Endothelial cell of umbilical vein (primary cell): ENCODE data around the gene BMPR2. TPM values are rescaled to one million over a fixed set of nuclear protein-coding genes. Genes with fewer than 3 reads are reported as not detected.

Experiments used
- BruUV-seq: library from RNA; stranded (reverse); fragments of 400-500 nt; replicated peaks from 2 replicates; lab custom pipeline; 2021; lab: Mats Ljungman, UMichigan
- CTCF ChIA-PET: fragments of 300-600, 350-600 bp; sonication (Branson Sonifier 250); formaldehyde crosslinking; loops from one replicate; lab custom pipeline; 2021; ENCODE audit warnings: antibody characterized with exemption, inconsistent platforms; lab: Charles Lee
- POLR2A ChIA-PET: fragments of 300-600, 350-600 bp; sonication (Branson Sonifier 250); formaldehyde crosslinking; loops from one replicate; lab custom pipeline; 2021; ENCODE audit warnings: antibody characterized with exemption, inconsistent platforms; lab: Charles Lee
- DNase-seq: peaks from one replicate; pipeline ENCODE4 v3.0.0-alpha.2; 2011; ENCODE audit warnings: low read depth, low spot score
- FAIRE-seq: peaks from 2 replicates; lab custom pipeline; 2011; peaks lifted over from hg19 to GRCh38; lab: Jason Lieb, UNC
- H2AFZ ChIP-seq: 2 replicates; pipeline ENCODE4 v1.6.0; 2012; ENCODE audit warnings: low read depth, low read length, control low read depth, inconsistent platforms
- H3K27ac ChIP-seq: 2 replicates; pipeline ENCODE4 v1.5.1; 2011; ENCODE audit warnings: low read depth, mild to moderate bottlenecking, control low read depth, low read length, moderate library complexity; ENCODE audit not compliant: insufficient read depth
- H3K27me3 ChIP-seq, 2 experiments: 2 replicates each; pipeline versions ENCODE4 v1.6.0 to v1.6.1; 2011; ENCODE audit warnings: low read length in 2 of 2, mixed read lengths in 1 of 2; ENCODE audit not compliant: control insufficient read depth in 2 of 2, insufficient read depth in 2 of 2
- H3K36me3 ChIP-seq, 2 experiments: 2 replicates in 1 of 2; 3 replicates in 1 of 2; pipeline ENCODE4 v1.5.1; 2011; ENCODE audit warnings: low read length in 2 of 2, mild to moderate bottlenecking in 1 of 2, moderate library complexity in 1 of 2; ENCODE audit not compliant: control insufficient read depth in 2 of 2, insufficient read depth in 2 of 2; ENCODE audit errors: extremely low read depth in 1 of 2
- H3K4me1 ChIP-seq: 3 replicates; pipeline ENCODE4 v1.5.1; 2011; ENCODE audit warnings: mild to moderate bottlenecking, low read length; ENCODE audit not compliant: control insufficient read depth, insufficient read depth; ENCODE audit errors: extremely low read depth
- H3K4me2 ChIP-seq: 2 replicates; pipeline ENCODE4 v1.6.1; 2011; ENCODE audit warnings: low read length, control low read depth, mixed read lengths; ENCODE audit not compliant: insufficient read depth
- H3K4me3 ChIP-seq, 3 experiments: fragments of 200-600 bp in 1 of 3; sonication (generic), shearing (Covaris generic) in 1 of 3; replicated peaks in 1 of 3; 2 replicates each; pipeline ENCODE4 v1.5.1; 2011 to 2016; ENCODE audit warnings: control low read depth in 3 of 3, low read length in 3 of 3, mild to moderate bottlenecking in 2 of 3, inconsistent platforms in 1 of 3, low read depth in 1 of 3, moderate library complexity in 1 of 3; ENCODE audit not compliant: insufficient read depth in 1 of 3
- H3K79me2 ChIP-seq: 2 replicates; pipeline ENCODE4 v1.6.0; 2012; ENCODE audit warnings: low read length, inconsistent platforms; ENCODE audit not compliant: control insufficient read depth, insufficient read depth
- H3K9ac ChIP-seq: replicated peaks from 2 replicates; pipeline ENCODE3; 2011; ENCODE audit warnings: low read length, control low read depth; ENCODE audit not compliant: insufficient read depth; ENCODE audit errors: extremely low read depth
- H3K9me1 ChIP-seq: replicated peaks from 3 replicates; pipeline ENCODE4 v1.6.0; 2011; ENCODE audit warnings: mild to moderate bottlenecking, low read length; ENCODE audit not compliant: control insufficient read depth, insufficient read depth; ENCODE audit errors: extremely low read depth
- H3K9me3 ChIP-seq: replicated peaks from 2 replicates; pipeline ENCODE4 v1.5.1; 2012; ENCODE audit warnings: low read length, inconsistent platforms; ENCODE audit not compliant: control insufficient read depth, insufficient read depth
- H4K20me1 ChIP-seq: replicated peaks from 2 replicates; pipeline ENCODE3; 2011; ENCODE audit warnings: mild to moderate bottlenecking, low read length; ENCODE audit not compliant: control insufficient read depth, insufficient read depth; ENCODE audit errors: extremely low read depth
- EZH2 ChIP-seq: IDR thresholded peaks from 2 replicates; pipeline ENCODE4 v1.6.1; 2012; ENCODE audit warnings: borderline replicate concordance, low read depth, mild to moderate bottlenecking, moderate library complexity, low read length, inconsistent platforms; ENCODE audit not compliant: severe bottlenecking
- FOS ChIP-seq: IDR thresholded peaks from 2 replicates; pipeline ENCODE4 v1.6.1; 2011; ENCODE audit warnings: mild to moderate bottlenecking, low read length, moderate library complexity, borderline replicate concordance; ENCODE audit not compliant: insufficient read depth
- JUN ChIP-seq: IDR thresholded peaks from 2 replicates; pipeline ENCODE4 v1.6.1; 2011; ENCODE audit warnings: borderline replicate concordance, low read depth; ENCODE audit not compliant: insufficient read length, insufficient read depth
- MAX ChIP-seq: IDR thresholded peaks from 2 replicates; pipeline ENCODE4 v1.6.1; 2011; ENCODE audit not compliant: insufficient read depth, insufficient read length
- MYC ChIP-seq: IDR thresholded peaks from one replicate; pipeline ENCODE4 v1.6.1; 2011; ENCODE audit warnings: mild to moderate bottlenecking, low read depth, low read length
- POLR2A ChIP-seq: IDR thresholded peaks from 2 replicates; pipeline ENCODE4 v1.6.1; 2012; ENCODE audit warnings: low read depth, mild to moderate bottlenecking, control low read depth, low read length
- POLR2AphosphoS5 ChIP-seq: IDR thresholded peaks from 2 replicates; pipeline ENCODE4 v1.6.1; 2012; ENCODE audit warnings: low read depth, mild to moderate bottlenecking, control low read depth, low read length, moderate library complexity; ENCODE audit not compliant: insufficient read depth
- dilution Hi-C: fragments of 300-500 bp; cut with MboI; formaldehyde crosslinking; loops from one replicate; pipeline ENCODE4 v1.15.0; 2019; ENCODE audit warnings: low sequenced_read_pairs; ENCODE audit not compliant: extremely low pct_ligation_motif_present
- intact Hi-C: fragments of 100-400 bp; cut with micrococcal nuclease; formaldehyde crosslinking; loops from one replicate; pipeline ENCODE4 v1.10.0; 2022
- polyA plus RNA-seq, 4 experiments: library from polyadenylated mRNA; depleted of rRNA in 3 of 4; stranded (reverse) in 3 of 4; unstranded in 1 of 4; fragments of >200 nt; gene quantifications; 2 replicates each; pipeline versions ENCODE4 v1.2.1 to v1.2.3, GENCODE V29; 2011 to 2012; ENCODE audit warnings: missing spikeins in 1 of 4
- total RNA-seq: library from RNA; stranded (reverse); gene quantifications from 2 replicates; pipeline ENCODE4 v1.2.3, GENCODE V29; 2021

BMPR2 gene
- total and polyA plus RNA-seq, 2 donors (not counting 3 experiments of a cell fraction or from before 2014, with no cell fraction given) = 35.8 to 113 TPM

GRCh38 chr2:202542142-202542541, 166.0 kb downstream of the BMPR2 start:
- no peak overlapping the region for H2AFZ ChIP-seq
- no peaks in the 10 kb centered on the region for H3K27me3 ChIP-seq
- DNase-seq (no peak), FAIRE-seq (no peak)
- no peak overlapping the region for H3K4me3 ChIP-seq
- intact Hi-C loops (no loop called here), dilution Hi-C loops (no loop called here)
- no peaks in the 10 kb centered on the region for H4K20me1 ChIP-seq
- H3K9me1 ChIP-seq = no peaks in the 10 kb centered on the region
- TF ChIP-seq JUN = no peak
- TF ChIP-seq MAX = no peak
- BruUV-seq = no TSS peak
- CTCF ChIA-PET = interaction anchor here (0.7 kb wide), 1 partner anchor 1070 kb away, joined by 3 read pairs; no protein-coding TSS in a partner anchor
- POLR2A ChIA-PET = no interaction called here
- no peak overlapping the region for H3K27ac ChIP-seq
- peaks cover 0 to 6% of the 10 kb centered on the region in 2 experiments for H3K36me3 ChIP-seq
- H3K9me3 ChIP-seq = no peaks in the 10 kb centered on the region
- H3K4me1 ChIP-seq = no peaks in the 10 kb centered on the region
- no peak overlapping the region for H3K9ac ChIP-seq
- peaks cover 4% of the 10 kb centered on the region for H3K79me2 ChIP-seq
- H3K4me2 ChIP-seq = no peak overlapping the region

GRCh38 chr2:202545523-202545922, 169.4 kb downstream of the BMPR2 start:
- Histone ChIP-seq H3K9ac (no peak overlapping the region), H4K20me1 (no peaks in the 10 kb centered on the region), H3K27ac (no peak overlapping the region), H3K27me3 (no peaks in the 10 kb centered on the region), H3K9me3 (no peaks in the 10 kb centered on the region), H3K36me3 (peaks cover 3 to 9% of the 10 kb centered on the region in 2 experiments), H3K4me3 (no peak overlapping the region), H3K79me2 (peaks cover 3% of the 10 kb centered on the region), H2AFZ (no peak overlapping the region), H3K9me1 (no peaks in the 10 kb centered on the region), H3K4me2 (no peak overlapping the region), H3K4me1 (no peaks in the 10 kb centered on the region)
- no peak for FAIRE-seq
- DNase-seq = no peak
- ChIA-PET CTCF (interaction anchor here (0.5 kb wide), 1 partner anchor 106 kb away, joined by 3 read pairs; no protein-coding TSS in a partner anchor), POLR2A (no interaction called here)
- TF ChIP-seq POLR2A = no peak
- no peak for TF ChIP-seq EZH2
- no peak for TF ChIP-seq MYC
- no peak for TF ChIP-seq MAX
- TF ChIP-seq FOS = no peak
- TF ChIP-seq POLR2AphosphoS5 = no peak
- dilution Hi-C loops (no loop called here), intact Hi-C loops (no loop called here)
- no TSS peak for BruUV-seq
